GM19025 (cell line): ENCODE measurements around the gene LEMD2.
A peak's percentile ranks its signal among the peaks of the same experiment; 100 is the strongest.
"Not testable (repeated sequence)": the region's sequence is repeated elsewhere in the genome, so short reads cannot be mapped to it uniquely, and the experiment has no call there.

ENCODE experiments used
- ATAC-seq: cut with Tn5 transposase; IDR thresholded peaks from one replicate; pipeline ENCODE4 v1.9.1; 2021; ENCODE audit warnings: mild to moderate bottlenecking, low read depth, moderate library complexity; ENCODE audit not compliant: unreplicated experiment

LEMD2 gene

GRCh38 chr6:33788694-33789549, at the start of gene LEMD2:
TSS of gene LEMD2 (minus strand) at chr6:33789130. CDS start at chr6:33789116, 14 bp downstream.
- ATAC-seq, result peak; percentile 82

GRCh38 chr6:33837971-33838665, 49.2 kb upstream of the LEMD2 start:
- no peak for ATAC-seq

GRCh38 chr6:33836806-33837469, 48.0 kb upstream of the LEMD2 start:
- ATAC-seq, result no peak

GRCh38 chr6:33834401-33835392, 45.8 kb upstream of the LEMD2 start:
- ATAC-seq, result no peak

- ATAC-seq, result no peak
These were observed 44.7 kb upstream of the LEMD2 start for GRCh38 chr6:33833599-33833998.

- ATAC-seq, result not testable (repeated sequence)
These were observed 43.9 kb upstream of the LEMD2 start for GRCh38 chr6:33832831-33833230.

- not testable (repeated sequence) for ATAC-seq
These were observed 42.8 kb upstream of the LEMD2 start for GRCh38 chr6:33831725-33832124.

GRCh38 chr6:33830635-33831240, 41.8 kb upstream of the LEMD2 start:
- ATAC-seq, result no peak

GRCh38 chr6:33828764-33829731, 40.1 kb upstream of the LEMD2 start:
- no peak for ATAC-seq

GRCh38 chr6:33828452-33828763, 39.5 kb upstream of the LEMD2 start:
- no peak for ATAC-seq

GRCh38 chr6:33827546-33828451, 38.9 kb upstream of the LEMD2 start:
- ATAC-seq, result no peak

GRCh38 chr6:33826537-33826936, 37.6 kb upstream of the LEMD2 start:
- ATAC-seq, result no peak

GRCh38 chr6:33824461-33825154, 35.7 kb upstream of the LEMD2 start:
- ATAC-seq, result no peak

- no peak for ATAC-seq
These were observed 34.9 kb upstream of the LEMD2 start for GRCh38 chr6:33823806-33824205.

GRCh38 chr6:33822575-33823395, 33.9 kb upstream of the LEMD2 start:
- no peak for ATAC-seq
